Neural crest cell (in vitro differentiated cells): ENCODE results near the gene MEFV. TPM values are rescaled to one million over a fixed set of nuclear protein-coding genes. Genes with fewer than 3 reads are reported as not detected.
A peak's percentile ranks its signal among the peaks of the same experiment; 100 is the strongest.

Experiments used
- DNase-seq: peaks from one replicate; pipeline ENCODE4 v3.0.0; 2021; ENCODE audit warnings: low read depth, mixed read lengths, low spot score
- H3K27ac Mint-ChIP-seq: one replicate; pipeline ENCODE4 v1.8.0; 2021; ENCODE audit warnings: mild to moderate bottlenecking, mixed read lengths; ENCODE audit not compliant: unreplicated experiment
- H3K27me3 Mint-ChIP-seq: 2 replicates; pipeline ENCODE4 v1.8.0; 2021; ENCODE audit warnings: low read depth, mild to moderate bottlenecking, mixed read lengths
- H3K36me3 Mint-ChIP-seq: 2 replicates; pipeline ENCODE4 v1.8.0; 2021; ENCODE audit warnings: low read depth, mild to moderate bottlenecking, mixed read lengths
- H3K4me1 Mint-ChIP-seq: 2 replicates; pipeline ENCODE4 v1.8.0; 2021; ENCODE audit warnings: mixed read lengths
- H3K4me3 Mint-ChIP-seq: one replicate; pipeline ENCODE4 v1.8.0; 2021; ENCODE audit warnings: mild to moderate bottlenecking, mixed read lengths
- H3K9me3 Mint-ChIP-seq: 2 replicates; pipeline ENCODE4 v1.8.0; 2021; ENCODE audit warnings: mixed read lengths
- total RNA-seq: library from RNA; stranded (reverse); gene quantifications from 2 replicates; pipeline ENCODE4 v1.2.1, GENCODE V29; 2021
- TF ChIP-seq, protein P1 (sequence below): fragments of 200-600 bp; sonication (generic); conservative IDR thresholded peaks from 2 replicates; pipeline ENCODE4 v1.5.0; 2021; ENCODE audit warnings: antibody characterized with exemption, mild to moderate bottlenecking

The MEFV gene
- total RNA-seq, 1 donor from 2014 or later: not detected

DNA sequence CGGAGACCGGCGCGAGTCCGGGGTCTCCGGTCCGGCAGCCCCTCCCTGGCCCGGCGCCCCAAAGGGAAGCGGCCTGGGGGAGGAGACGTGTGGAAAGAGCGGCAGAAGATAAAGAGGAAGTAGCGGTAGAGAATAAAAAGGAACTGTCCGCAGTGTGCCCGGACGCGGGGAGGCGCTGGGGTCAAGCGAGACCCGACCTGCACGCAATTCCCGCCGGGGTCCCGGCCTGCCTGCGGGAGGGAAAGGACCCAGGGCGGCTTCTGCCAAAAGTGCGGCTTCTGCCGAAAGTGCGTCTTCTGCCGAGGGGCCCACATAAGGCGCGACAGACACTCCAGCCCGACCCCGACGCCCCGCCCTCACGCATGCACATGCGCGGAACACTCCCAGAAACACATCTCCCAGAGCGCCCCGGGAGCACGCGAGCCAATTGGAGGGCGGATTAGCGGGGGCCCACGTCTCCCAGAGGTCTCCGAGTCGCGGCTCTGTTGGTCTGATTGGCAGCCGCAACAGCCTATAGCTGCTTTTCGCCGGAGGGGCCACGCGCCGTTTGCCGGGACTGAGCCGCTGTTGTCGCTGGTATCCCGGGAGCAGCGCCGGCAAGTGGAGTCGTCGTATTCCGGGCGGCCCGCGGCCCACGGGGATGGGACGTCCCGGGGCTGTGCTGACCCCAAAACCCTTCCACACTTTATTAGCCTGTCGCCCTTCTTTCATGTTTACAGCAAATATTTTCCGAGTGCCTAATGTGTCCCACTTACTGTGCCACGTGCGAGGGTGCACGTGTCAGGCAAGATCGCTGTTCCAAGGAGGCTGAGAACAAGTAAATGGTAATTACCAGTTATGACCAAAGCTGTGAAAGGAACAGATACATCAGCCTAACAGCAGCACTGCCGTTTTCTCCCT lies 8.0 kb upstream of the MEFV start:
- peaks cover 2% of the 10 kb centered on the region for H3K9me3 Mint-ChIP-seq
- peak overlapping the region; percentile 78 for H3K27ac Mint-ChIP-seq
- TF ChIP-seq, protein P1, sequence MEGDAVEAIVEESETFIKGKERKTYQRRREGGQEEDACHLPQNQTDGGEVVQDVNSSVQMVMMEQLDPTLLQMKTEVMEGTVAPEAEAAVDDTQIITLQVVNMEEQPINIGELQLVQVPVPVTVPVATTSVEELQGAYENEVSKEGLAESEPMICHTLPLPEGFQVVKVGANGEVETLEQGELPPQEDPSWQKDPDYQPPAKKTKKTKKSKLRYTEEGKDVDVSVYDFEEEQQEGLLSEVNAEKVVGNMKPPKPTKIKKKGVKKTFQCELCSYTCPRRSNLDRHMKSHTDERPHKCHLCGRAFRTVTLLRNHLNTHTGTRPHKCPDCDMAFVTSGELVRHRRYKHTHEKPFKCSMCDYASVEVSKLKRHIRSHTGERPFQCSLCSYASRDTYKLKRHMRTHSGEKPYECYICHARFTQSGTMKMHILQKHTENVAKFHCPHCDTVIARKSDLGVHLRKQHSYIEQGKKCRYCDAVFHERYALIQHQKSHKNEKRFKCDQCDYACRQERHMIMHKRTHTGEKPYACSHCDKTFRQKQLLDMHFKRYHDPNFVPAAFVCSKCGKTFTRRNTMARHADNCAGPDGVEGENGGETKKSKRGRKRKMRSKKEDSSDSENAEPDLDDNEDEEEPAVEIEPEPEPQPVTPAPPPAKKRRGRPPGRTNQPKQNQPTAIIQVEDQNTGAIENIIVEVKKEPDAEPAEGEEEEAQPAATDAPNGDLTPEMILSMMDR: peak; percentile 50
- peaks cover 8% of the 10 kb centered on the region for H3K27me3 Mint-ChIP-seq
- DNase-seq: peak; percentile 96
- peaks cover 3% of the 10 kb centered on the region for H3K36me3 Mint-ChIP-seq
- H3K4me1 Mint-ChIP-seq: peaks cover 12% of the 10 kb centered on the region
- peak overlapping the region; percentile 87 for H3K4me3 Mint-ChIP-seq

DNA sequence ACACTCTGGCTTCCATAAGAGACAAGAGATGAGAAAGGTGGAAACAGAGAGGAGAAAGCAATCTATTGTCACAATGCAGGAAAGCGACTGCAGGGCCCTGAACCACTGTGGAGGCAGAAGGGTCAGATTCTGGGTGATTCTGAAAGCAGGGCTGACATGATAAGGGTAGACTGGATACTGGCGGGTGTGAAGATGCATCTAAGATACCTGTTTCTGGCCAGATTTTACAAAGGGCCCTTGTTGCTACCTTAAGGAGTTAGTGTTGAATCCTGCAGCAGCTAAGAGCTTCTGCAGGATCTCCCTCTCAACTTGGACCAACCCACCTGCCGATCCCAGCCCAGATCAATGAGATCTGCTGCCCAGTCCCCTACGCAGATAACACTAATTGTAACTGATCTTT lies 6.1 kb upstream of the MEFV start:
- Mint-ChIP-seq H3K27me3 (peaks cover 24% of the 10 kb centered on the region), H3K9me3 (peaks cover 2% of the 10 kb centered on the region), H3K4me1 (peaks cover 12% of the 10 kb centered on the region), H3K4me3 (peak overlapping the region; percentile 87), H3K36me3 (peaks cover 3% of the 10 kb centered on the region), H3K27ac (no peak overlapping the region)
- TF ChIP-seq, protein P1: no peak
- no peak for DNase-seq

DNA sequence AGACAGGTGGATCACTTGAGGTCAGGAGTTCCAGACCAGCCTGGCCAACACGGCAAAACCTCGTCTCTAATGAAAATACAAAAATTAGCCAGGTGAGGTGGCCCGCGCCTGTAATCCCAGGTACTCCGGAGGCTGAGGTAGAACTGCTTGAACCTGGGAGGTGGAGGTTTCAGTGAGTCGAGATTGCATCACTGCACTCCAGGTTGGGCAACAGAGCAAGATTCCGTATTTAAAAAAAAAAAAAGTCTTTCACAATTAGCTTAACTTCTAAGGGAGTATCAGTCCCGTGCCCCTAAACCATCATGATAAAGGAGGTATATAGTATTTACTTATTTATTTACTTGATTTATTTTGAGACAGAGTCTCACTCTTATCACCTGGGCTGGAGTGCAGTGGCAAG lies 3.4 kb upstream of the MEFV start:
- H3K27ac Mint-ChIP-seq: no peak overlapping the region
- TF ChIP-seq, protein P1: no peak
- H3K9me3 Mint-ChIP-seq: no peaks in the 10 kb centered on the region
- DNase-seq: no peak
- no peaks in the 10 kb centered on the region for H3K36me3 Mint-ChIP-seq
- no peak overlapping the region for H3K4me3 Mint-ChIP-seq
- H3K27me3 Mint-ChIP-seq: peaks cover 28% of the 10 kb centered on the region
- H3K4me1 Mint-ChIP-seq: peaks cover 11% of the 10 kb centered on the region

DNA sequence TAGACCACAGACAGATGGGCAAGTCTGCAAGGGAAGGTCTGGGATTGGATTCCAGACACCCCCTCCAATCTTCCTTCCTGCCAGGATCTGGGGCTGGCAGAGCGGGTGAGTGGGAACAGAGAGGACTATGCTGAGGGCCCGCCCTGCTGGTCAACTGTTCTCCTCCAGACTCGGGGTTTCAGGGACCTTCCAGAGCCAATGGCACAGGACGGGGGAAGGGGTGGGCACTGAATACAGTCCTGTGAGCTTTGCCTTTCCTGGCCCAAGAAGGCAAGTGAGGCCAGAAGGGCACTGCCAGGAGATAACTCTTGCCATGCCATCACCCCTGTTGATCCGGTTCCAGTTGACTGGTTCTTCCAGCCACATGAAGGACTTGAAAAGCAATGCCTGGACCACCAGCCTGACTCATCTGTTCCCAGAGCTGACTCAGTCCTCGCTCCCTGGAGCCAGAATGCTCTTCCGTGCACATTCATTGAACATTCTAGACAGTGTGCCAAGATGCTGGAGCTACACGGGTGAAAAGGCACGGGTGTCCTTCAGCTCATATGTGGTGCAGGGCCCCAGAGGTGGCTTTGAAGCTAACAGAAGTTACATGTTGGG lies 533 bp upstream of the MEFV start:
- no peak overlapping the region for H3K27ac Mint-ChIP-seq
- H3K36me3 Mint-ChIP-seq: no peaks in the 10 kb centered on the region
- TF ChIP-seq, protein P1: no peak
- peaks cover 29% of the 10 kb centered on the region for H3K27me3 Mint-ChIP-seq
- no peak for DNase-seq
- no peaks in the 10 kb centered on the region for H3K9me3 Mint-ChIP-seq
- no peaks in the 10 kb centered on the region for H3K4me1 Mint-ChIP-seq
- H3K4me3 Mint-ChIP-seq: no peak overlapping the region

DNA sequence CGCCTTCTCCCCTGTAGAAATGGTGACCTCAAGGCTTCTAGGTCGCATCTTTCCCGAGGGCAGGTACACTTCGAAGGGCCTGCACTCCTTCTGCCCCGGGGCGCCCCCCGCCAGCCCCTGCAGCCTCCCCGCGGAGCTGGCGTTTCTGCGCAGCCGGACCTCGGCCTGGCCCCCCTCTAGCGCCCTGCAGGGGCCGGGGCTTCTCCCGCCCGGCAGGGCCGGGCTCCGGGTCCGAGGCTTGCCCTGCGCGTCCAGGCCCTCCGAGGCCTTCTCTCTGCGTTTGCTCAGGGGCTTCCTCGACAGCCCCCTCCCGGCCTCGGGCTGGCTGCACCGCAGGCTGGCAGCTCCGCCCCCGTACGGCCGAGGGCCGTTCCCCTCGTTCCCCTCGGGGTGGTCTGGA lies 2.1 kb downstream of the MEFV start:
- Mint-ChIP-seq H3K27ac (no peak overlapping the region), H3K27me3 (peaks cover 43% of the 10 kb centered on the region), H3K4me1 (no peaks in the 10 kb centered on the region), H3K9me3 (no peaks in the 10 kb centered on the region), H3K36me3 (no peaks in the 10 kb centered on the region), H3K4me3 (no peak overlapping the region)
- TF ChIP-seq, protein P1: no peak
- DNase-seq: no peak
